ENCODE measurements around the gene EXOSC2.

DNA sequence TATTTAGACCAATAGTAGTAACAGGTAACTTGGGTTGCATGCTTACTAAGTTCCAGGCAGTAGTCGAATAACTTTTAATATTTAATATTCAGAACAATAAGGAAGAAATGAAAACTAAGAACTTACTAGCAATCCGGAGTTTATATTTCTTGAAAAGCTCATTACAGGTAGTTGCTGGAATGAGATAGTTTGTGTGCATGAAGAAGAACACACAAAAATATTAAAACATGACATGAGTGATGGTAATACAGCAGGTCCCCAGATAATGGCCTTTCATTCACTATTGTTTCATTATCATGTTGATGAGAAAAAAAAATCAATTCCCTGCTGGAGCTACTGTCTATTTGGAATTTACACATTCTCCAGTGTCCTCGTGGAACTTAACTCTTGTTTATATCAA, 44.7 kb downstream of the EXOSC2 start:
- TF ChIP-seq, protein P1, sequence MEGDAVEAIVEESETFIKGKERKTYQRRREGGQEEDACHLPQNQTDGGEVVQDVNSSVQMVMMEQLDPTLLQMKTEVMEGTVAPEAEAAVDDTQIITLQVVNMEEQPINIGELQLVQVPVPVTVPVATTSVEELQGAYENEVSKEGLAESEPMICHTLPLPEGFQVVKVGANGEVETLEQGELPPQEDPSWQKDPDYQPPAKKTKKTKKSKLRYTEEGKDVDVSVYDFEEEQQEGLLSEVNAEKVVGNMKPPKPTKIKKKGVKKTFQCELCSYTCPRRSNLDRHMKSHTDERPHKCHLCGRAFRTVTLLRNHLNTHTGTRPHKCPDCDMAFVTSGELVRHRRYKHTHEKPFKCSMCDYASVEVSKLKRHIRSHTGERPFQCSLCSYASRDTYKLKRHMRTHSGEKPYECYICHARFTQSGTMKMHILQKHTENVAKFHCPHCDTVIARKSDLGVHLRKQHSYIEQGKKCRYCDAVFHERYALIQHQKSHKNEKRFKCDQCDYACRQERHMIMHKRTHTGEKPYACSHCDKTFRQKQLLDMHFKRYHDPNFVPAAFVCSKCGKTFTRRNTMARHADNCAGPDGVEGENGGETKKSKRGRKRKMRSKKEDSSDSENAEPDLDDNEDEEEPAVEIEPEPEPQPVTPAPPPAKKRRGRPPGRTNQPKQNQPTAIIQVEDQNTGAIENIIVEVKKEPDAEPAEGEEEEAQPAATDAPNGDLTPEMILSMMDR (conservative IDR thresholded peaks at IDR 0.05 in 1 of 2, IDR thresholded peaks at IDR 0.05 in 1 of 2; ENCODE audit: low read depth in 1 of 2, low read length in 2 of 2): no peak
- TF ChIP-seq EZH2 (IDR thresholded peaks at IDR 0.05; ENCODE audit: low read length, missing control alignments): no peak
